Endothelial cell of umbilical vein (primary cell): ENCODE results near the gene AICDA. TPM values are rescaled to one million over a fixed set of nuclear protein-coding genes. Genes with fewer than 3 reads are reported as not detected.

Experiments used
- BruUV-seq: library from RNA; stranded (reverse); fragments of 400-500 nt; replicated peaks from 2 replicates; lab custom pipeline; 2021; lab: Mats Ljungman, UMichigan
- CTCF ChIA-PET: fragments of 300-600, 350-600 bp; sonication (Branson Sonifier 250); formaldehyde crosslinking; loops from one replicate; lab custom pipeline; 2021; ENCODE audit warnings: antibody characterized with exemption, inconsistent platforms; lab: Charles Lee
- POLR2A ChIA-PET: fragments of 300-600, 350-600 bp; sonication (Branson Sonifier 250); formaldehyde crosslinking; loops from one replicate; lab custom pipeline; 2021; ENCODE audit warnings: antibody characterized with exemption, inconsistent platforms; lab: Charles Lee
- DNase-seq: peaks from one replicate; pipeline ENCODE4 v3.0.0-alpha.2; 2011; ENCODE audit warnings: low read depth, low spot score
- FAIRE-seq: peaks from 2 replicates; lab custom pipeline; 2011; peaks lifted over from hg19 to GRCh38; lab: Jason Lieb, UNC
- H2AFZ ChIP-seq: 2 replicates; pipeline ENCODE4 v1.6.0; 2012; ENCODE audit warnings: low read depth, low read length, control low read depth, inconsistent platforms
- H3K27ac ChIP-seq: 2 replicates; pipeline ENCODE4 v1.5.1; 2011; ENCODE audit warnings: low read depth, mild to moderate bottlenecking, control low read depth, low read length, moderate library complexity; ENCODE audit not compliant: insufficient read depth
- H3K27me3 ChIP-seq, 2 experiments: 2 replicates each; pipeline versions ENCODE4 v1.6.0 to v1.6.1; 2011; ENCODE audit warnings: low read length in 2 of 2, mixed read lengths in 1 of 2; ENCODE audit not compliant: control insufficient read depth in 2 of 2, insufficient read depth in 2 of 2
- H3K36me3 ChIP-seq, 2 experiments: 2 replicates in 1 of 2; 3 replicates in 1 of 2; pipeline ENCODE4 v1.5.1; 2011; ENCODE audit warnings: low read length in 2 of 2, mild to moderate bottlenecking in 1 of 2, moderate library complexity in 1 of 2; ENCODE audit not compliant: control insufficient read depth in 2 of 2, insufficient read depth in 2 of 2; ENCODE audit errors: extremely low read depth in 1 of 2
- H3K4me1 ChIP-seq: 3 replicates; pipeline ENCODE4 v1.5.1; 2011; ENCODE audit warnings: mild to moderate bottlenecking, low read length; ENCODE audit not compliant: control insufficient read depth, insufficient read depth; ENCODE audit errors: extremely low read depth
- H3K4me2 ChIP-seq: 2 replicates; pipeline ENCODE4 v1.6.1; 2011; ENCODE audit warnings: low read length, control low read depth, mixed read lengths; ENCODE audit not compliant: insufficient read depth
- H3K4me3 ChIP-seq, 3 experiments: fragments of 200-600 bp in 1 of 3; sonication (generic), shearing (Covaris generic) in 1 of 3; replicated peaks in 1 of 3; 2 replicates each; pipeline ENCODE4 v1.5.1; 2011 to 2016; ENCODE audit warnings: control low read depth in 3 of 3, low read length in 3 of 3, mild to moderate bottlenecking in 2 of 3, inconsistent platforms in 1 of 3, low read depth in 1 of 3, moderate library complexity in 1 of 3; ENCODE audit not compliant: insufficient read depth in 1 of 3
- H3K79me2 ChIP-seq: 2 replicates; pipeline ENCODE4 v1.6.0; 2012; ENCODE audit warnings: low read length, inconsistent platforms; ENCODE audit not compliant: control insufficient read depth, insufficient read depth
- H3K9ac ChIP-seq: replicated peaks from 2 replicates; pipeline ENCODE3; 2011; ENCODE audit warnings: low read length, control low read depth; ENCODE audit not compliant: insufficient read depth; ENCODE audit errors: extremely low read depth
- H3K9me1 ChIP-seq: replicated peaks from 3 replicates; pipeline ENCODE4 v1.6.0; 2011; ENCODE audit warnings: mild to moderate bottlenecking, low read length; ENCODE audit not compliant: control insufficient read depth, insufficient read depth; ENCODE audit errors: extremely low read depth
- H3K9me3 ChIP-seq: replicated peaks from 2 replicates; pipeline ENCODE4 v1.5.1; 2012; ENCODE audit warnings: low read length, inconsistent platforms; ENCODE audit not compliant: control insufficient read depth, insufficient read depth
- H4K20me1 ChIP-seq: replicated peaks from 2 replicates; pipeline ENCODE3; 2011; ENCODE audit warnings: mild to moderate bottlenecking, low read length; ENCODE audit not compliant: control insufficient read depth, insufficient read depth; ENCODE audit errors: extremely low read depth
- EZH2 ChIP-seq: IDR thresholded peaks from 2 replicates; pipeline ENCODE4 v1.6.1; 2012; ENCODE audit warnings: borderline replicate concordance, low read depth, mild to moderate bottlenecking, moderate library complexity, low read length, inconsistent platforms; ENCODE audit not compliant: severe bottlenecking
- GATA2 ChIP-seq: IDR thresholded peaks from 2 replicates; pipeline ENCODE4 v1.7.0; 2011; ENCODE audit warnings: low read depth, mild to moderate bottlenecking, moderate library complexity, mixed read lengths, low read length; ENCODE audit not compliant: insufficient read length, insufficient read depth
- MYC ChIP-seq: IDR thresholded peaks from one replicate; pipeline ENCODE4 v1.6.1; 2011; ENCODE audit warnings: mild to moderate bottlenecking, low read depth, low read length
- POLR2AphosphoS5 ChIP-seq: IDR thresholded peaks from 2 replicates; pipeline ENCODE4 v1.6.1; 2012; ENCODE audit warnings: low read depth, mild to moderate bottlenecking, control low read depth, low read length, moderate library complexity; ENCODE audit not compliant: insufficient read depth
- dilution Hi-C: fragments of 300-500 bp; cut with MboI; formaldehyde crosslinking; loops from one replicate; pipeline ENCODE4 v1.15.0; 2019; ENCODE audit warnings: low sequenced_read_pairs; ENCODE audit not compliant: extremely low pct_ligation_motif_present
- intact Hi-C: fragments of 100-400 bp; cut with micrococcal nuclease; formaldehyde crosslinking; loops from one replicate; pipeline ENCODE4 v1.10.0; 2022
- polyA plus RNA-seq, 4 experiments: library from polyadenylated mRNA; depleted of rRNA in 3 of 4; stranded (reverse) in 3 of 4; unstranded in 1 of 4; fragments of >200 nt; gene quantifications; 2 replicates each; pipeline versions ENCODE4 v1.2.1 to v1.2.3, GENCODE V29; 2011 to 2012; ENCODE audit warnings: missing spikeins in 1 of 4
- total RNA-seq: library from RNA; stranded (reverse); gene quantifications from 2 replicates; pipeline ENCODE4 v1.2.3, GENCODE V29; 2021
- TF ChIP-seq, protein P1 (sequence below), 2 donors: IDR thresholded peaks; 1 replicate in 1 of 2; 2 replicates in 1 of 2; pipeline ENCODE4 v1.5.1; 2011; ENCODE audit warnings: low read length in 2 of 2, mild to moderate bottlenecking in 2 of 2, moderate library complexity in 2 of 2, control low read depth in 1 of 2, inconsistent platforms in 1 of 2, low read depth in 1 of 2; ENCODE audit not compliant: insufficient read depth in 1 of 2; ENCODE audit errors: extremely low read depth in 1 of 2
- TF ChIP-seq, protein P2 (sequence below): IDR thresholded peaks from 2 replicates; pipeline ENCODE4 v1.6.1; 2011; ENCODE audit not compliant: insufficient read depth, insufficient read length

AICDA gene
- total and polyA plus RNA-seq, 2 donors (not counting 3 experiments of a cell fraction or from before 2014, with no cell fraction given): not detected

DNA sequence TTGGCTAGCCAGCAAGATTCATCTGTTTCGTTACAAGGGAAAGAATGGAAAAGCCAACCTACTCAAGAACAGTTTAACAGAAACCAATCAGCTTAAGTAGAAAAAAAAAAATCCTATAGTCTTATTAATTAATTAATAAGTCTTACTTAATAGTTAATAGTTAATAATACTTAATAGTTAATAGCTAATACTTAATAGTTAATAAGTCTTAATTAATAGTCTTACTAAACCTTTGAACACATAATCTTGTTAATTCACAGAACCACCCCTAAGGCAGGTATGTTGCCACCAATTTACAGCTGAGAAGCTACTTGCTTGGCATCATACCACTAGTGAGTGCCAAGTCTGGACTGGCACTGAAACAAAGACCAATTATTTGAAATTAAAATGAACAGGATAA, 30.1 kb upstream of the AICDA start:
- H3K79me2 ChIP-seq: no peaks in the 10 kb centered on the region
- no peaks in the 10 kb centered on the region for H3K9me1 ChIP-seq
- no TSS peak for BruUV-seq
- no peak overlapping the region for H3K4me2 ChIP-seq
- no peak for DNase-seq
- H2AFZ ChIP-seq: no peak overlapping the region
- CTCF ChIA-PET: interaction anchor here (1.3 to 1.5 kb wide), 3 partner anchors 14 to 248 kb away, joined by 3 to 5 read pairs (median 3); no protein-coding TSS in a partner anchor
- H3K36me3 ChIP-seq: no peaks in the 10 kb centered on the region
- no peak overlapping the region for H3K4me3 ChIP-seq
- H3K4me1 ChIP-seq: no peaks in the 10 kb centered on the region
- H3K9ac ChIP-seq: no peak overlapping the region
- no peak overlapping the region for H3K27ac ChIP-seq
- TF ChIP-seq MYC (no peak), POLR2AphosphoS5 (no peak), GATA2 (no peak), EZH2 (no peak)
- TF ChIP-seq, protein P1, sequence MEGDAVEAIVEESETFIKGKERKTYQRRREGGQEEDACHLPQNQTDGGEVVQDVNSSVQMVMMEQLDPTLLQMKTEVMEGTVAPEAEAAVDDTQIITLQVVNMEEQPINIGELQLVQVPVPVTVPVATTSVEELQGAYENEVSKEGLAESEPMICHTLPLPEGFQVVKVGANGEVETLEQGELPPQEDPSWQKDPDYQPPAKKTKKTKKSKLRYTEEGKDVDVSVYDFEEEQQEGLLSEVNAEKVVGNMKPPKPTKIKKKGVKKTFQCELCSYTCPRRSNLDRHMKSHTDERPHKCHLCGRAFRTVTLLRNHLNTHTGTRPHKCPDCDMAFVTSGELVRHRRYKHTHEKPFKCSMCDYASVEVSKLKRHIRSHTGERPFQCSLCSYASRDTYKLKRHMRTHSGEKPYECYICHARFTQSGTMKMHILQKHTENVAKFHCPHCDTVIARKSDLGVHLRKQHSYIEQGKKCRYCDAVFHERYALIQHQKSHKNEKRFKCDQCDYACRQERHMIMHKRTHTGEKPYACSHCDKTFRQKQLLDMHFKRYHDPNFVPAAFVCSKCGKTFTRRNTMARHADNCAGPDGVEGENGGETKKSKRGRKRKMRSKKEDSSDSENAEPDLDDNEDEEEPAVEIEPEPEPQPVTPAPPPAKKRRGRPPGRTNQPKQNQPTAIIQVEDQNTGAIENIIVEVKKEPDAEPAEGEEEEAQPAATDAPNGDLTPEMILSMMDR (IDR thresholded peaks at IDR 0.05; ENCODE audit: extremely low read depth in 1 of 2, insufficient read depth in 1 of 2, low read depth in 1 of 2, low read length in 2 of 2): no peak
- TF ChIP-seq, protein P2, sequence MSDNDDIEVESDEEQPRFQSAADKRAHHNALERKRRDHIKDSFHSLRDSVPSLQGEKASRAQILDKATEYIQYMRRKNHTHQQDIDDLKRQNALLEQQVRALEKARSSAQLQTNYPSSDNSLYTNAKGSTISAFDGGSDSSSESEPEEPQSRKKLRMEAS: no peak
- FAIRE-seq: no peak
- intact Hi-C loops: no loop called here
- dilution Hi-C loops: no loop called here
- peaks cover 0 to under 1% of the 10 kb centered on the region in 2 experiments for H3K27me3 ChIP-seq
- POLR2A ChIA-PET: no interaction called here
- no peaks in the 10 kb centered on the region for H3K9me3 ChIP-seq
- no peaks in the 10 kb centered on the region for H4K20me1 ChIP-seq
